ENCODE data around the gene RAB28.

The RAB28 gene

DNA sequence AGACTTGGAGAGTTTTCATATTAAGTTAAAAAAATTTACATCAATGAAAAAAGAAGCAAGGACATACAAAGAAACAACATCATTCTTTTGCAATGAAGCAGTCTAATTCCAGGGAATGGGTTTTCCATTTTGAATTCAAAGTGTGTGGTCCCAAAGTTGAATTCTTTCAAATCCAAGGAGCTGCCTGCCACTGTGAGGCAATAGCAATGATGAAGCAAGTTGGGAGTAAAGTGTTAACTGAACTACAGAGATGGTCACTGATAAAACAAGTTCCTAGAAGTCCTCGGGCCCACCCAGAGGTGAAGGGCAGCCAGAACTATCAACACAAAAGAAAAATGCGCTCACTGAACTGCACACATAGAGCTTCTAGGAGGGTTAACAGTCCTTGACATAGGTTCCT lies 115.9 kb downstream of the RAB28 start:
- peak; percentile 35 for DNase-seq

DNA sequence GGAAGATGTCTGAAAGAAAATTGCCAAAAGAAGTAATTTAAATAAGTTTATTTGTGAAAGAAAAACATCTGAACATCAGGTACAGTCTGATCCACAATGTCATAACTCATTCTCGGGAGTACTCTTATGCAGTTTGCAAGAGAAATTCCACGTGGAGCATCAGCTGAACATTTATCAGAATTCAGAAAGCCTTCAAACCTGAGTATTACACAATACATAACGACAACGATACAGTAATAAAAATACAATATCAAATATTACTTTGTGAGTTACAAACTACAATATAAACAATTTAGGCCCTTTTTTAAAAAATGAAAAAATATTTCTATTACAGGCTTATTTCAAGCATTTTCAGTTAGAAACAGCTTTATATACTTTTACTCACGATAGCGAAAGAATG lies 116.4 kb downstream of the RAB28 start:
- no peak for DNase-seq

DNA sequence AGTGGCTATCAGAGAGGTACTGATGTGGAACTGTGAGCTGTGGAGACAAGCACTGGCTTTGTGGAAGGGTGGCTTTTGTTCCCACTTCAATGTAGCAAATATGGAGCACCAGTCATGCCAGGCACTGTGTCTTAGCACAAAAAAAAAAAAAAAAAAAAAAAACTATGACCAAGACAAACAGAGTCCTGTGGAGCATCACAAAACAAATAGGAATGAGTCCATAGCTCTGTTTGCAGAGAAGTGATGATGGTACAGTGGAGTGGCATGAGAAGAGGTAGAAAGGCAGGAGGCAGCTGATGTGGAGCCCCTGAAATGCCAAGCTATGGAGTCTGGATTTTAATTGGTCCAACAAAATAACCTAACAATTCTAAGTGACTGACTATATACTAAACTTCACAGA lies 116.9 kb downstream of the RAB28 start:
- DNase-seq: no peak

DNA sequence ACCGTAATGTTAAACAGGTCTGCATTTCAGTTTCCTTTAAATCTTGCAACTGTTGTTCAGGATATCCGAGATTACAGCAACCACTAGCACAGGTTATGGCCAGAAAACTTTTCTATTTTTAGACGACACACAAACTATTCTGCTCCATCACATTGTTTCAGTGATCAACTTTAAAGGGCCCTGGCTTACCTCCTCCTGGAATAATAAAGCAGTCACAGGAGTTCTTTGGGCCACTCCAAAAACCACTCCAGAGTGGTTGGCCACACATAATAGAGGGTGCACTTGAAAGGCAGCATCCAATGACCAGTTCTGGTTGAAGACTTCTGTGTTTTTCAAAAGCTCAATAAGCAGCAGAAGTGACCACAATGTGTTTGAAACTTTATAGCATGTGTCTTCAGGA lies 118.9 kb downstream of the RAB28 start:
- DNase-seq: no peak

DNA sequence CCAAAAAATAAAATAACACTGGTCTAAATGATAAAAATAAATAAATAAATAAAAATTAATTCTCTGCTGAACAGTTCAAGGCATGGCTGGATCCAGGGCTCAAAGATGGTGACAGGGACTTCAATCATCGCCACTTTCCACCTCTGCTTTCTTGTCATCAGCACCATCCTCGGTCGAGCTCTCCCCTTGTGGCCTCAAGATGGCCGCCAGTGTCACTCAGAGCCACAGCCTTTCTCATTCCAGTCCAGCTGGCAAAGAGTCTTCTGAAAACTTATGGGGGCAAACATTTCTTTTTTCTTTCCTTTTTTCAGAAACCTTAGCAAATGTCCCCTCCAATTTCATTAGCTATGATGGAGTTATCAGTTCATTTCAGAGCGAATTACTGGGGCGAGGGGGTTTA lies 119.5 kb downstream of the RAB28 start:
- DNase-seq: no peak

DNA sequence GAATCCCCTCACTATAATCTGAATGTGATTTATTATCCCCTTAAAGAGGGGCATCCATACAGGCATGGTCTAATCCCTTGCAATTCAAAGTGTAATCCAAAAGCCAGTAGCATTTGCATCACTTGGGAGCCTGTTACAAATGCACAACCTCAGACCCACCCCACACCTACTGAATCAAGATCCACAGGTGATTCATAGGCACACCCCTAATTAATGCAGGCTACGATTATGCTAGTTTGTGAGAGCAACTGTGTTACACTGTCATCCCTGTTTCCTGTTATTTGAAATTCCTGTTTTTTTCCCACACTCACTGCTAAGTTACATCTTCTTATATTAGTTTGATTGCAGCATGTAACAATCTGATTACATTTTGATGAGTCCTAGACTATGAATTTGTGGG lies 120.0 kb downstream of the RAB28 start:
- DNase-seq: no peak

DNA sequence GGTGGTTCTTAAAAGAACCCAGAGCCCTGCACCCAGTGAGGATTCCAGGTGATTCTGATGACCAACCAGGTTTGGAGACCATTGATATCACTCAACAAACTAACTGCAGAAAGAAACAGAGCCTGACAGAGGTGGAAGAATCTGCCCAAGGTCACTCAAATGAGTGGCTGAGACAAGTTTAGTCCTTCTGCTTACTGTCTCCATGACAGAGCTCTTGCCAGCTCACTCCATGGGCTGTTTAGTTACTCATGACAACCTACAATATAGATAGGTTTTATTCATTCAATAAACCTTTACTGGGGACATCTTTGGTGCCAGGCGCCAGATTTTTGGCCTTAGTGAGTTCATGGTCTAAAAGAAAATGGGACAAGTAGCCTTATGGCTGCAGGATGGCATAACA lies 124.3 kb downstream of the RAB28 start:
- no peak for DNase-seq

DNA sequence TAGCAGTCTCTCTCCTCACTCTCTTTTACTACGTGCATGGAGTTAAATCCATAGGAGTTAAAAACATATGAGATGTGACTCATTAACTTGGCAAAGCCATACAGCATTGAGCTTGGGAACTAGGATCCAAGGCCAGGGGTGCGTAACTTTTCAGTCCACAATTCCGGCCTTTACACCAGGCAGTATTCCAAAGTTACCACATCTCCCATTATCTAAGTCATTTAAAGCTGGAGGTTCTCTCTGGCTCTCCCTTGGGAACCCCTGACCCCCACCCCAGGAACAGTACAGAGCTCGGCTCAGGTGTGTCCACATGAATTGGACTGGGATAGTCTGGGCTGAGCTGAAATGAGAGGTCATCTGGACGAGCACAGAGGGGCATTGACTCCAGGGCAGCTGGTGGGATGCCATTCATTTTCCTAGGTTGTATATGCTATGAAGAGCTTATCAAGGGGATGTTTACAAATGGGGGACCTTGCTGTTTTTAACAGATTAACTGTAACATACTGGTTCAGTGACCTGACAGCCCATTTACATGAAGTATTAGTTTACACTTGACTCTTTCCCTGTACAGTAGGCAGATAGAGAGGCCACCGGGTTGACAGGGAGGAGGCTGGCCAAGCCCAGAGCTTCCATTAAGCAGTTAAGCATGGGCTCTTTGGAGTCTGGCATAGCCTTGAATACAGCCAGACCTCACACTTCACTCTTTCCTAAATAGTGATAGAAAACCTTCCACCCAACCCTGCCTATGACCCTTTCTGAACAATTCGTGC lies 128.8 kb downstream of the RAB28 start:
- DNase-seq: peak; percentile 37

DNA sequence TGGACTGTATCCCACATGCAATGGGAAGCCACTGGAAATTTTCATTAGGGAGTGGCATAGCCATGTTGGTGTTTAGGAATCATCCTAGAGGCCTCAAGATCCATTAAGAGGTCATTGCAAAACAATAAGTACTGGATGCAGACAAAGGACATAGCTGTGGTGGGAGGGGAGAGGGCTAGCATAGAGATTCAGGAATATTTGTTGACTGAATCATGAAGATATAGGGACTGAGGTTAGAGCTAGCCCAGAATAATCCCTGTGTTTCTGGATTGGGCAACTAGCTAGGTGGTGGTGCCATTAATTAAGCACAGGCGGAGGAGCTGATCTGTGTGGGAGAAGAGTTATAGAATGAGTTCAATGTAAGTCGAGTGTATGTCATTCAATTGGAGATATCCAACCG lies 135.0 kb downstream of the RAB28 start:
- DNase-seq: peak; percentile 31

DNA sequence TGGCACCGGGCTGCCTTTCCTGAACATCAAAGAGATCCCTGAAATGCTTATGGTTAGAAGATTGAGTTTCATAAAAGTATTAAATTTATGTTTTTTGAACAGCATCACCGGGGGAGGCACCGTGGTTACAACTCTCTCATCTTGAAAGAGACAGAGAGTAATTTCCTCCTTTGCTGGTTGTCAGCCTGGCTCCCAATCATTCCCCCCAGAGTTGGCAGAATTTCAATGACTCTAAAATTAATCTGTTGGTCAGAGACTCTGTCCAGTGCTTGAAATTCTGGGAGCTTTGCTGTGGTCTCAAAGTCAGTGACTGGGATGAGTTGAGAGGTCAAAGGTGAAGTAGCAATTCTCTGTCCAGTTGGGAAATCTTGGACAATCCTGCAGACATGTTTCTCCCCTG lies 135.9 kb downstream of the RAB28 start:
- DNase-seq: no peak

DNA sequence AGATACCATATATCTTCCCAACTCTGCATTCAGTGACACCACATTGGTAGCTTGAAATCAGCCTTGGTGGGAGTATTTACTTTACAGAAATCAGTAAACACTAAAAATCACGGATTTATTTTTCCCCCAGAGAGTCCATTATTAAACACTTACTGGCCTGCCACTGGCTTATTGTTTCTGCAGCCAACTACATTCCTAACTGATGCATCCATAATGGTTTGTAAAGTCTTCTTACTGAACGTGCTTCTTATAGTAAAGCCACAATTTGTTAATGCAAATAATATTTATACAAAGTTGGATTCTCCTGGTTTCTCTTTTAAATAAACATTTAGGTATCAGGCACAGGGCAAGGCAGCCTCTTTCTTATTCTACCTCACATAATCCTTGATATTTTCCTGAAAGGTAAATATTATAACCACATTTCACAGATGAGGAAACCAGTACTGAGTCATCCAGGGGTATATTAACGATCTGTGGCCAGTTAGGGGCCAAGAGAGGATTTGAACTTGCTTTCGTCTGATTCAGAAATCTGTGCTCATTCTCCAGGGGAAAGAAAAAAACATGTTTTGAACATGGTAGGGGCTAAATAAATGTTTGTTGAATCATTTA lies 136.5 kb downstream of the RAB28 start:
- DNase-seq: no peak

DNA sequence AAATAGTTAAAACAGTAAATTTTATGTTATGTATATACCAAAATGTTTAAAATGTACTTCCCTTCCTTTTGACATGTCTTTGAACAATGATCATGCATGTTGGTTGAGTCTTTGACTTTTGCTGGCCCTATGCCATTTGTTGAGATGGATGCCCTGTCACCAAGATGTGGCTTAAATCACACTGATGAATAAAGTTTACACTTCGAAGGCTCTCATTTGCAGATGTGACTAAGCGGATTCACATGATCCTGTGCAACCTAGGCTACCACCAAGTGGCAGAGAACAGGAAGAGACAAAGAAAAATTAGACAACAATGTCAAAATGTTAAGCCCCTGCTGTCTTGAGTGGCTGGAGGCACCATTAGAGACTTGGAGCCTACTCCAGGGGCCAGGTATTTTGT lies 139.9 kb downstream of the RAB28 start:
- no peak for DNase-seq

DNA sequence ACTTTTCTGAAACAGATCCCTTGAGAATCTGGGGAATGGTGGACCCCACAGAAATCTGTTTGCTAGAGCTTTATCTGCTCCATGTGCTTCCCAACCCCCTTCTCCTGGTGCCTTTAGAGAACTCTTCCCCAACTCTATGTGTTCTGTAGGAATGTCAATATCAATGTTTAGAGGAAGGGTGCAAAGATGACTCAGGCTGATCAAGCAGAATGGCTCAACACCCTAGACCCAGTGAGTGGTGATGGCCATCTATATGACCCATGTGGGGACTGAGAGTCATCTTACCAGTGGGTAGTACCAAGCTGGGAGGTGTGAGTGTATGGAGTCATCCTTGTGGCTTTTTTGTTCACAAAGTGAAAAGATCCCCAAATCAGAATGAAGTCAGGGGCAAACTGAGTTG lies 143.5 kb downstream of the RAB28 start:
- DNase-seq: no peak

DNA sequence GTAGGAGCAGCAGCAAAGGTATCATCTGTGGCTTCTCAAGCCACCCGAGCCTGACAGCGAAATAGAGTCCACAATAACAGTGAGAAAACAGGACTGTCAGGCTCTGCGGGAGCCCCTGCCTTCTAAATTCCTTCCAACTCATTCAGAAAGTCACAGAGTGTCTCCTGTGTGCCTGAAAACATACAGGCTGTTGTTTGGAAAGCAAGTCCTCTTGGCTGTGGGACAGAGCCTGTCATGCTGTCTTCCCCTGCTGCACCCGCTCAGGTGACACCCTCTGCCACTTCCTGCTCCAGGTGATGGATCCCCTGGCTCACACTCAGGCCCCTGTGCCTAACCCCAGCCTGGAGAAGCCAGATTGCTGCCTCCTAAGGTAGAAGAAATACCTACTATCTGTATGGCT lies 152.3 kb downstream of the RAB28 start:
- no peak for DNase-seq

DNA sequence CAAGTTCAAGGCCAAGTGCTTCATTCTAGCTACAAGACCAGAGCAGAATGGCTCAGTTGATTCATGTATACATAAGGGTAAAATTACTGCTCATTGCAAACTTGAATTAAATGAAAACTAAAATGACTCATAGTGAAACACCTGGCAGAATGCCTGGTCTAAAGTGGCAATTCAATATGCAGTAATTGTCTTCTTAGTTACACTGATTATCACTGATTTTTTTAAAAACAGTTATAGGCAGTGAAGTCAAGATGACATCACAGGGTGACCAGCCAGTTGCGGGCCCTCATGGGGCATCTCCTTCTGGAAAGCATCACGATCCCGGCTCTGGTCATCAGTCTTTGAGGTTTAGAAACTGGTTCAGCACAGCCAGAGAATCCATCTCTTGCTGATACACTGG lies 154.2 kb downstream of the RAB28 start:
- peak; percentile 22 for DNase-seq

DNA sequence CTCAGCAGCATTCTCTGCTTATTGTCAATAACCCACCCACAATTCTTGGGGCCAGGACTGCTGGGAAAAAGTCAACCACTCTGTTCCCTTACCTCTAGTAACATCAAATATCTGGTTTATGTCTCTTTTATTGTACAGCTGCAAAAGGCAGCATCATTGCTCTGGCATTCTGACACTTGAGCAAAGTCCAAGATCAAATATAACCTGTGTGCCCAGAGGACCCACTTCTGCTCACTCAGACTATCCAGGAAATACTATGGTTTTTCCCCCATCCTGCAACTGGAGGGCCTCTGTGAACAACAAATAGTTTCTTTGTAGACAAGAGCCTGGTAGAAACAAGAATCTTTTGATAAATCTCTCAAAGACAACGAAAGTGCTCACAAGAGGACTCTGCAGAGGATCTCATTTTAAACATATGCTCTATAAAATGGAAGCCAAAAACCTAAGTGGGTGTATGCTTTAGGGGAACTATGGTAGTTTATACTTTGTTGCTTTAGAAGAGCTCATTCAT lies 154.7 kb downstream of the RAB28 start:
- DNase-seq: no peak

DNA sequence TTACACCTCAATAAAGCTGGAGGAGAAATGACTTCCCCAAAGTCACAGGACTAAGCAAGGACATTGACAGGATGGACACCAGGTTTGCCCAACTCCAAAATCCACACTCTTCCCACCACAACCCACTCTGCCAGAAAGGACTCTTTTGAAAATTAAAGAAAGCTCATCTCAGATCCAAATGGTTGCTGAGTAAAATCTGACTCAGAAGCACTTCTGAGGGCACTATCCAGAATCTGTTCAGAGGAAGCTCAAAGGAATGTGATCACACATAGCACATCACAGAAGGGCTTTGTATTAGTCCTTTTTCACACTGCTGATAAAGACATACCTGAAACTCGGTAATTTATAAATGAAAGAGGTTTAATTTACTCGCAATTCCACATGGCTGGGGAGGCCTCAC lies 155.5 kb downstream of the RAB28 start:
- DNase-seq: no peak

DNA sequence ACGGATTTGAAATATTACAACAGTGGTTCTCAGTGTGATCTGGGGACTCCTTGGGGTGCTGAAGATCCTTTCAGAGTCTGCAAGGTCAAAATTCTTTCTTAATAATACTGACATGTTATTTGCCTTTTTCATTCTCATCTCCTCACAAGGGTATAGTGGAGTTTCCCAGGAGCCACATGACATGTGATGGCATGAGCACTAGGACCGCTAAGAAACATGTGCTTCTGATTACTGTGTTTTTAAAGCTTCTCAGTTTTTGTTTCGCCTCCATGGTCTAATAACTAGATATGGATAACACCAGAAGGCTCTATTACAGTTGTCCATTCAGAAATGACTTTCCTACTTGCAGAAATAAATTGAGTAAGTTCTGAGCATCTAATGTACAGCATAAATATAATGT lies 156.1 kb downstream of the RAB28 start:
- DNase-seq: peak; percentile 10

DNA sequence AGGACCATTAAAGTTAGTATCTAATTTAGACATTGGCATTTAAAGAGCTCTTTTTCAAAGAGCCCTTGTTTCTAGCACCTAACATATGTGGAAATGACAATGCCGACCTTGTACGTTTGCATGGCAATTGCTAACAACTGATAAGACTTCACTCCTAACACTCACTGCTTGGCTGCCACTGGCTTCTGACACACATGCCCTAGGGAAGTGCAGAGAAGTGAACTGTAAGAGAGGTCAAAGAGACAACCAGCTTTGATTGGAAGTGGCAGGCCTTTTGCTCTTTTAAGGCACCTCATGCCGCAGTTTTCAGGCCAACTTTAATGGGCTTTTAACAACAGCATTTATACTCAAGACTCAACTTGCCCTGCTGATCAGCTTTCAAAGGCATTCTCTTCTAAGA lies 158.4 kb downstream of the RAB28 start:
- no peak for DNase-seq

DNA sequence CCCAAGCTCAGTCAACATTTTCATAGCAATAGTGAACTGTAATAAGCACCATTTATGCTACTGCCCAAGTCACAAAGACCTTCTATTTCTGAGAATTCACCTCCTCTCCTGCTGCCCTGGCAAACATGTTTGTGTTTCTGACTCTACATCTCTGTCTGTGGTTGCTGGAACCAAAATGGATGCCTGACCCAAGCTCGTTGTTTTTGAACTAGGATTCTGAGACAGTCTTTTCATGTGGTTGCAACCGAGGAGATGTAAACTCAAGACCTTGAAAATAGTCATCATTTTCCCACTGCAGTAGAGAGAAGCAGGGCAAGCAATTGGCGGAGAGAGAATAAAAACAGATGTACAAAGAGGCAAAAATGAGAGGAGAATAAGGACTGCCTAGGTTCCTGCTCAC lies 160.2 kb downstream of the RAB28 start:
- no peak for DNase-seq

DNA sequence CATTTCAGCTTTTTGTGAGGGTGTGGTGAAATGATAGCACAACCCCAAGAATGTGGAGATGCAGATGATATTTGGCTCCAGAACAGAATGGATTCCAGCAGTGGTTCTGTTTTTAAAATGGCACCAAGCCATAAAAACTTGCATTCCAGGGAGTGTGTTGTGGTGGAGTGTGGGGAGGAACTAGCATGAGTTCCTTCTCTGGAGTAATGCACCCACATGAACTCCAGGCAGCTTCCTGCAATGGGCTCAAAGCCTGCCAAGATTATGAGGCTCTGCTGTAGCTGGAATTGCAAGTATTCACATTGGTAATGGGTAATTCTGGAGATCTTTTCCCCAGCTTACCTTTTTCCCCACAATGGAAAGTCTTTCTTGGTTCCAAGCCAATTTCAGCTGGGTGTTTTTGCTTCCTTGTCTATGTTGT lies 161.4 kb downstream of the RAB28 start:
- peak; percentile 91 for DNase-seq

Data from fibroblast of skin of scalp (primary cell).